Progenitor cell of endocrine pancreas (in vitro differentiated cells): ENCODE results near the gene PMEL. TPM values are rescaled to one million over a fixed set of nuclear protein-coding genes. Genes with fewer than 3 reads are reported as not detected.
"Not testable (repeated sequence)": the region's sequence is repeated elsewhere in the genome, so short reads cannot be mapped to it uniquely, and the experiment has no call there.

ENCODE experiments used
- DNase-seq: peaks from one replicate; pipeline ENCODE4 v3.0.0; 2021; ENCODE audit warnings: low spot score; ENCODE audit not compliant: unreplicated experiment
- H3K27ac Mint-ChIP-seq: 2 replicates; pipeline ENCODE4 v1.8.0; 2021; ENCODE audit warnings: mild to moderate bottlenecking, moderate library complexity, mixed read lengths
- H3K27me3 Mint-ChIP-seq: 2 replicates; pipeline ENCODE4 v1.8.0; 2021; ENCODE audit warnings: mixed read lengths
- H3K36me3 Mint-ChIP-seq: 2 replicates; pipeline ENCODE4 v1.8.0; 2022; ENCODE audit warnings: mixed read lengths; ENCODE audit not compliant: insufficient read depth
- H3K4me1 Mint-ChIP-seq: 2 replicates; pipeline ENCODE4 v1.8.0; 2021; ENCODE audit warnings: low read depth, mixed read lengths
- H3K4me3 Mint-ChIP-seq: 2 replicates; pipeline ENCODE4 v1.8.0; 2021; ENCODE audit warnings: low read depth, mild to moderate bottlenecking, moderate library complexity, mixed read lengths
- H3K9me3 Mint-ChIP-seq: 2 replicates; pipeline ENCODE4 v1.8.0; 2021; ENCODE audit warnings: low read depth, mixed read lengths
- total RNA-seq: library from RNA; stranded (reverse); gene quantifications from 2 replicates; pipeline ENCODE4 v1.2.1, GENCODE V29; 2021
- TF ChIP-seq, protein P1 (sequence below): fragments of 200-600 bp; sonication (generic); IDR thresholded peaks from one replicate; pipeline ENCODE4 v1.5.0; 2021; ENCODE audit warnings: antibody characterized with exemption, mild to moderate bottlenecking; ENCODE audit not compliant: unreplicated experiment

Gene PMEL
- total RNA-seq, 1 donor from 2014 or later = 3.7 TPM

DNA sequence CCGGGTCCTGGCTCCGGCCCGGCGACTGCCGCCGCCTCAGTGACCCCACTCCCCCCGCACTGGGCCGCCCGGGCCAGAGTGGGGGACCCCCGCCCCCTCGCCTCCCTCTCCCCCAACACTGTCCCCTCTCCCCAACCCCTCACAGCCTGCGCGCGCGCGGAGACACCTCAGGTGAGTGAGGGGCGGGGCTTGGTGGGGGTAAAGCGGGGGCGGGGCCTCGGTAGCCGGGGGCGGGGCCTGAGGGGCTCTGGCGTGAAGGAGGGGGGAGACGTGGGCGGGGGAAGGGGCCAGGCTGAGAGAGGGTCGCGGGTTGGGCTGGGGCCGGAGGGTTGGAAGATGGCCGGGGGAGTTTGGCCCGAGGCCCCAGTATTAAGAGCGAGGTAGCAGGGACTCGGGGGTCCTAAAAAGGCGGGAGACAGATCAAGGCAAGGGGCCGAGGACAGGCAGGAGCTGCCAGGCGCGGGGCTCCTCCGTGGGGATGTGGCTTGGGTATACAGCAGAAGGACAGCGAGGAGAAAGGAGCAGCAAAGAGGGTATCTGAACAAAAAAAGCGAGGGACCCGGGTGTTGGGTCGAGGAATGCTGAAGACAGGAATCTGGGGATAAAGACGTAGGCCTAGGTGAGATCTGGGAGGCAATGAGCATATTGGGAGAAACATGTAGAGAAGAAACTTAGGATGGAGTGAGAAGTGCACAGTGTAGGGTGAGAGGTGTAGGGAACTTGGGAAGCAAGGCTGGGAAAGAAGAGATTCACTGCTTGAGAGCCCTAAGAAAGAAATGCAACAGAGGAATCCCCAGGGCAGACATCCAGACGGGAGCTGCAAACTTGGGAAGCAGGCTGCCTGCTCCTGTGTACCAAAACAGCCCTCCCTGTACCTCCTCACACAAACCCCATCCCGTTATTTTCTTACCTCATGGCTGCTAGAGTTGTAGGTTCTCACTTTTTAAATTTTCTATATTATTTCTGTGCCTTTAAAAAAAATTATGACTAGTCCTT is 42.0 kb upstream of the PMEL start:
- no peaks in the 10 kb centered on the region for H3K9me3 Mint-ChIP-seq

DNA sequence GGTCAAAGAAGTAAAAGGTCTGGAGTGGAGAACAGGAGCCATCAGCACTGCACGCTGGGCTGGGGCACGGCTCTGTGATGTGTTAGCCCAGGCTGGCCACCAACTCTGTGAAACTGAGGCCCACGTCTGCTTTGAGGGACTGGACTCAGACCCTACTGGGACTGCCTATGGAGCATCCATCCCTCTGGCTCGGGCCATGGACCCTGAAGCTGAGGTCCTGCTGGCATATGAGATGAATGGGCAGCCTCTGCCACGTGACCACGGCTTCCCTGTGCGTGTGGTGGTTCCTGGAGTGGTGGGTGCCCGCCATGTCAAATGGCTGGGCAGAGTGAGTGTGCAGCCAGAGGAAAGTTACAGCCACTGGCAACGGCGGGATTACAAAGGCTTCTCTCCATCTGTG is 38.4 kb upstream of the PMEL start:
- Mint-ChIP-seq H3K9me3 (no peaks in the 10 kb centered on the region), H3K36me3 (peaks cover 11% of the 10 kb centered on the region)

More for the DNA sequence above, 42.0 kb upstream of the PMEL start:
- Mint-ChIP-seq H3K27me3 (no peaks in the 10 kb centered on the region), H3K36me3 (peaks cover 4% of the 10 kb centered on the region), H3K4me1 (peaks cover 21% of the 10 kb centered on the region), H3K4me3 (peak overlapping the region; percentile 87), H3K27ac (peak overlapping the region; percentile 89)
- TF ChIP-seq, protein P1, sequence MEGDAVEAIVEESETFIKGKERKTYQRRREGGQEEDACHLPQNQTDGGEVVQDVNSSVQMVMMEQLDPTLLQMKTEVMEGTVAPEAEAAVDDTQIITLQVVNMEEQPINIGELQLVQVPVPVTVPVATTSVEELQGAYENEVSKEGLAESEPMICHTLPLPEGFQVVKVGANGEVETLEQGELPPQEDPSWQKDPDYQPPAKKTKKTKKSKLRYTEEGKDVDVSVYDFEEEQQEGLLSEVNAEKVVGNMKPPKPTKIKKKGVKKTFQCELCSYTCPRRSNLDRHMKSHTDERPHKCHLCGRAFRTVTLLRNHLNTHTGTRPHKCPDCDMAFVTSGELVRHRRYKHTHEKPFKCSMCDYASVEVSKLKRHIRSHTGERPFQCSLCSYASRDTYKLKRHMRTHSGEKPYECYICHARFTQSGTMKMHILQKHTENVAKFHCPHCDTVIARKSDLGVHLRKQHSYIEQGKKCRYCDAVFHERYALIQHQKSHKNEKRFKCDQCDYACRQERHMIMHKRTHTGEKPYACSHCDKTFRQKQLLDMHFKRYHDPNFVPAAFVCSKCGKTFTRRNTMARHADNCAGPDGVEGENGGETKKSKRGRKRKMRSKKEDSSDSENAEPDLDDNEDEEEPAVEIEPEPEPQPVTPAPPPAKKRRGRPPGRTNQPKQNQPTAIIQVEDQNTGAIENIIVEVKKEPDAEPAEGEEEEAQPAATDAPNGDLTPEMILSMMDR = no peak
- peak; percentile 70 for DNase-seq

GRCh38 chr12:56003376-56003775 is 37.5 kb upstream of the PMEL start:
- DNase-seq, H3K9me3 Mint-ChIP-seq, H3K27me3 Mint-ChIP-seq, H3K4me3 Mint-ChIP-seq, H3K27ac Mint-ChIP-seq: not testable (repeated sequence)
- H3K36me3 Mint-ChIP-seq = peaks cover 11% of the 10 kb centered on the region
- H3K4me1 Mint-ChIP-seq = peaks cover 27% of the 10 kb centered on the region

More for the DNA sequence above, 38.4 kb upstream of the PMEL start:
- TF ChIP-seq, protein P1 = no peak
- DNase-seq = no peak
- Mint-ChIP-seq H3K27ac (no peak overlapping the region), H3K4me3 (no peak overlapping the region), H3K27me3 (no peaks in the 10 kb centered on the region), H3K4me1 (peaks cover 30% of the 10 kb centered on the region)

- TF ChIP-seq, protein P1 = no peak
- Mint-ChIP-seq H3K4me1 (peaks cover 27% of the 10 kb centered on the region), H3K36me3 (peaks cover 11% of the 10 kb centered on the region), H3K27ac (peak overlapping the region; percentile 86), H3K27me3 (no peaks in the 10 kb centered on the region), H3K4me3 (peak overlapping the region; percentile 16), H3K9me3 (no peaks in the 10 kb centered on the region)
- no peak for DNase-seq
Measured at GRCh38 chr12:56001487-56002100, 35.8 kb upstream of the PMEL start.

DNA sequence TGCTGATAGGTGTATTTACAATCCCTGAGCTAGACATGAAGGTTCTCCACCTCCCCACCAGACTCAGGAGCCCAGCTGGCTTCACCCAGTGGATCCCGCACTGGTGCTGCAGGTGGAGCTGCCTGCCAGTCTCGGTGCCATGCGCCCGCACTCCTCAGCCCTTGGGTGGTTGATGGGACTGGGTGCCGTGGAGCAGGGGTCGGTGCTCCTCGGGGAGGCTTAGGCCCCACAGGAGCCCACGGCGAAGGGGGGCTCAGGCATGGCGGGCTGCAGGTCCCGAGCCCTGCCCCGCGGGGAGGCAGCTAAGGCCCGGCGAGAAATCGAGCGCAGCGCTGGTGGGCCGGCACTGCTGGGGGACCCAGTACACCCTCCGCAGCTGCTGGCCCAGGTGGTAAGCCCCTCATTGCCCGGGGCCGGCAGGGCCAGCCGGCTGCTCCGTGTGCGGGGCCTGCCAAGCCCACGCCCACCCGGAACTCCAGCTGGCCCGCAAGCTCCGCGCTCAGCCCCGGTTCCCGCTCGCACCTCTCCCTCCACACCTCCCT is 34.2 kb upstream of the PMEL start:
- H3K4me3 Mint-ChIP-seq, H3K9me3 Mint-ChIP-seq, DNase-seq, H3K27me3 Mint-ChIP-seq, H3K27ac Mint-ChIP-seq: not testable (repeated sequence)
- Mint-ChIP-seq H3K36me3 (peaks cover 11% of the 10 kb centered on the region), H3K4me1 (peaks cover 24% of the 10 kb centered on the region)

GRCh38 chr12:55999522-55999921 is 33.7 kb upstream of the PMEL start:
- not testable (repeated sequence) for DNase-seq, H3K27ac Mint-ChIP-seq, H3K9me3 Mint-ChIP-seq, H3K27me3 Mint-ChIP-seq, H3K4me3 Mint-ChIP-seq
- Mint-ChIP-seq H3K4me1 (peaks cover 24% of the 10 kb centered on the region), H3K36me3 (peaks cover 11% of the 10 kb centered on the region)
